ENCODE data around the gene ZG16B.
A peak's percentile ranks its signal among the peaks of the same experiment; 100 is the strongest.

The ZG16B gene

GRCh38 chr16:2874032-2874911 is 44.2 kb downstream of the ZG16B start:
- no peak for FAIRE-seq
- DNase-seq (ENCODE audit: insufficient read length, low spot score) = no peak
- TF ChIP-seq SPI1 (IDR thresholded peaks at IDR 0.05; ENCODE audit: low read depth, low read length) = no peak
- TF ChIP-seq TAF1 (IDR thresholded peaks at IDR 0.05; ENCODE audit: low read depth, low read length) = no peak
- no peak for TF ChIP-seq POU2F2 (IDR thresholded peaks at IDR 0.05; ENCODE audit: low read depth, low read length)
- no peak for TF ChIP-seq POLR2AphosphoS5 (IDR thresholded peaks at IDR 0.05; ENCODE audit: low read depth, low read length)
- TF ChIP-seq POLR2A (IDR thresholded peaks at IDR 0.05; ENCODE audit: low read depth, low read length) = no peak
- TF ChIP-seq PAX5 (IDR thresholded peaks at IDR 0.05; ENCODE audit: insufficient read depth, low read length, severe bottlenecking) = no peak

- FAIRE-seq = peak; percentile 93
- peak; percentile 72 for DNase-seq (ENCODE audit: insufficient read length, low spot score)
- no peak for TF ChIP-seq SPI1 (IDR thresholded peaks at IDR 0.05; ENCODE audit: low read depth, low read length)
- no peak for TF ChIP-seq POLR2AphosphoS5 (IDR thresholded peaks at IDR 0.05; ENCODE audit: low read depth, low read length)
- no peak for TF ChIP-seq TAF1 (IDR thresholded peaks at IDR 0.05; ENCODE audit: low read depth, low read length)
- no peak for TF ChIP-seq POU2F2 (IDR thresholded peaks at IDR 0.05; ENCODE audit: low read depth, low read length)
- no peak for TF ChIP-seq PAX5 (IDR thresholded peaks at IDR 0.05; ENCODE audit: insufficient read depth, low read length, severe bottlenecking)
- no peak for TF ChIP-seq POLR2A (IDR thresholded peaks at IDR 0.05; ENCODE audit: low read depth, low read length)
Measured at GRCh38 chr16:2874912-2875362, 44.8 kb downstream of the ZG16B start.

GRCh38 chr16:2879854-2880508 is 49.9 kb downstream of the ZG16B start:
- TF ChIP-seq PAX5 (IDR thresholded peaks at IDR 0.05; ENCODE audit: insufficient read depth, low read length, severe bottlenecking) (no peak), TAF1 (IDR thresholded peaks at IDR 0.05; ENCODE audit: low read depth, low read length) (no peak), SPI1 (IDR thresholded peaks at IDR 0.05; ENCODE audit: low read depth, low read length) (no peak), POLR2AphosphoS5 (IDR thresholded peaks at IDR 0.05; ENCODE audit: low read depth, low read length) (no peak), POLR2A (IDR thresholded peaks at IDR 0.05; ENCODE audit: low read depth, low read length) (no peak)
- DNase-seq (ENCODE audit: insufficient read length, low spot score) = no peak
- FAIRE-seq = no peak

All from GM12891 (cell line).